A549 treated with AZD2906 at 1 μM for 4 hours (cell line): ENCODE data around the gene ACSL6. TPM values are rescaled to one million over a fixed set of nuclear protein-coding genes. Genes with fewer than 3 reads are reported as not detected.

Experiments
- total RNA-seq: library from RNA; stranded (reverse); fragments of 200-300 nt; extraction: Qiagen RNA extraction; gene quantifications from 5 replicates; pipeline ENCODE4 v1.2.3, GENCODE V29; 2022

The ACSL6 gene
- 0.06 to 0.28 TPM (median 0.08 TPM) in 5 replicates for total RNA-seq

GRCh38 chr5:132011622-132012343, at the start of gene ACSL6:
Gene ACSL6, minus strand, starts transcription at chr5:132011658. Its CDS starts 105 bp downstream, at chr5:132011553.

GRCh38 chr5:132060501-132061161, 49.2 kb upstream of the ACSL6 start, which contains the start of gene IL3:
Gene IL3, plus strand, starts transcription at chr5:132060655. Its CDS starts 52 bp downstream, at chr5:132060707.

GRCh38 chr5:131945551-131946168, 65.8 kb downstream of the ACSL6 start, which contains the start of gene MEIKIN:
Gene MEIKIN, minus strand, starts transcription at chr5:131945663. Its CDS starts 158 bp downstream, at chr5:131945505.

Other genes starting within 250 kb of the ACSL6 start
- gene FNIP1, start 214.6 kb downstream of the ACSL6 start, total RNA-seq: 10.8 to 14.3 TPM (median 11.9 TPM) in 5 replicates
- gene MEIKIN, start 66.0 kb downstream of the ACSL6 start, total RNA-seq: not detected in 5 replicates
- gene IL3, start 49.0 kb upstream of the ACSL6 start, total RNA-seq: not detected in 5 replicates
- 0.16 to 0.30 TPM (median 0.23 TPM) in 3 of 5 replicates, not detected in the others for gene CSF2, start 62.1 kb upstream of the ACSL6 start, total RNA-seq
- 43.1 to 54.0 TPM (median 51.7 TPM) in 5 replicates for gene P4HA2, start 216.2 kb upstream of the ACSL6 start, total RNA-seq
- 0.51 to 1.0 TPM (median 0.78 TPM) in 5 replicates for gene PDLIM4, start 246.0 kb upstream of the ACSL6 start, total RNA-seq